ENCODE measurements around the gene CD40.

The CD40 gene

DNA sequence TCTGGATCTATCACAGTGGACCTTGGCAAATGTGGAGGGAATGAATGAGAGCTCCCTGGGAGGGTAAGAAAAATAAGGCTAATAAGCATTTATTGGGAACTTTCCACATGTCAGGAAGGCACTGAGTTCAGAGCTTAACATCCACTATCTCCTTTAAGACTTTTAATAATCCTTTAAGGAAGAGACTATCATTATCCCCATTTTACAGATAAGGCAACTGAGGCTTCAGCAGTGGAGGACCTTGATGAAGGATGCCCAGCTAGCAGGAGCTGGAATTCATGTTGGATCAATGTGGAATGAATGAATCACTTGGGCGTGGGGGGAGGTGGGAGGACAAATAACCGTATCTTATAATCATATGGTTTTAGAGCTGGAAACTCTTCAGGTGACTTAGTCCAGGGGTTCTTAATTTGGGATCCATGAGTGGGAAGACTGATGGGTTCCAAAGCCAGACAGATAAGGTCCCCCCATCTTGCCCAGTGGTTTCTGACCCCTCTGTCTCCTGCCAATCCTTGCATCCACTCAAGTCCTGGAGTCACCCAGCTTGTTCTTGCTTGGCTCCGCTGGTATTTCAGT, 54.9 kb downstream of the CD40 start:
- TF ChIP-seq, protein P1, sequence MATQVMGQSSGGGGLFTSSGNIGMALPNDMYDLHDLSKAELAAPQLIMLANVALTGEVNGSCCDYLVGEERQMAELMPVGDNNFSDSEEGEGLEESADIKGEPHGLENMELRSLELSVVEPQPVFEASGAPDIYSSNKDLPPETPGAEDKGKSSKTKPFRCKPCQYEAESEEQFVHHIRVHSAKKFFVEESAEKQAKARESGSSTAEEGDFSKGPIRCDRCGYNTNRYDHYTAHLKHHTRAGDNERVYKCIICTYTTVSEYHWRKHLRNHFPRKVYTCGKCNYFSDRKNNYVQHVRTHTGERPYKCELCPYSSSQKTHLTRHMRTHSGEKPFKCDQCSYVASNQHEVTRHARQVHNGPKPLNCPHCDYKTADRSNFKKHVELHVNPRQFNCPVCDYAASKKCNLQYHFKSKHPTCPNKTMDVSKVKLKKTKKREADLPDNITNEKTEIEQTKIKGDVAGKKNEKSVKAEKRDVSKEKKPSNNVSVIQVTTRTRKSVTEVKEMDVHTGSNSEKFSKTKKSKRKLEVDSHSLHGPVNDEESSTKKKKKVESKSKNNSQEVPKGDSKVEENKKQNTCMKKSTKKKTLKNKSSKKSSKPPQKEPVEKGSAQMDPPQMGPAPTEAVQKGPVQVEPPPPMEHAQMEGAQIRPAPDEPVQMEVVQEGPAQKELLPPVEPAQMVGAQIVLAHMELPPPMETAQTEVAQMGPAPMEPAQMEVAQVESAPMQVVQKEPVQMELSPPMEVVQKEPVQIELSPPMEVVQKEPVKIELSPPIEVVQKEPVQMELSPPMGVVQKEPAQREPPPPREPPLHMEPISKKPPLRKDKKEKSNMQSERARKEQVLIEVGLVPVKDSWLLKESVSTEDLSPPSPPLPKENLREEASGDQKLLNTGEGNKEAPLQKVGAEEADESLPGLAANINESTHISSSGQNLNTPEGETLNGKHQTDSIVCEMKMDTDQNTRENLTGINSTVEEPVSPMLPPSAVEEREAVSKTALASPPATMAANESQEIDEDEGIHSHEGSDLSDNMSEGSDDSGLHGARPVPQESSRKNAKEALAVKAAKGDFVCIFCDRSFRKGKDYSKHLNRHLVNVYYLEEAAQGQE (IDR thresholded peaks at IDR 0.05; ENCODE audit: insufficient read depth in 1 of 2, low read depth in 2 of 2, low read length in 2 of 2) = no peak
- no peak for TF ChIP-seq TAF1 (IDR thresholded peaks at IDR 0.05; ENCODE audit: borderline replicate concordance, insufficient read depth, low read length)

DNA sequence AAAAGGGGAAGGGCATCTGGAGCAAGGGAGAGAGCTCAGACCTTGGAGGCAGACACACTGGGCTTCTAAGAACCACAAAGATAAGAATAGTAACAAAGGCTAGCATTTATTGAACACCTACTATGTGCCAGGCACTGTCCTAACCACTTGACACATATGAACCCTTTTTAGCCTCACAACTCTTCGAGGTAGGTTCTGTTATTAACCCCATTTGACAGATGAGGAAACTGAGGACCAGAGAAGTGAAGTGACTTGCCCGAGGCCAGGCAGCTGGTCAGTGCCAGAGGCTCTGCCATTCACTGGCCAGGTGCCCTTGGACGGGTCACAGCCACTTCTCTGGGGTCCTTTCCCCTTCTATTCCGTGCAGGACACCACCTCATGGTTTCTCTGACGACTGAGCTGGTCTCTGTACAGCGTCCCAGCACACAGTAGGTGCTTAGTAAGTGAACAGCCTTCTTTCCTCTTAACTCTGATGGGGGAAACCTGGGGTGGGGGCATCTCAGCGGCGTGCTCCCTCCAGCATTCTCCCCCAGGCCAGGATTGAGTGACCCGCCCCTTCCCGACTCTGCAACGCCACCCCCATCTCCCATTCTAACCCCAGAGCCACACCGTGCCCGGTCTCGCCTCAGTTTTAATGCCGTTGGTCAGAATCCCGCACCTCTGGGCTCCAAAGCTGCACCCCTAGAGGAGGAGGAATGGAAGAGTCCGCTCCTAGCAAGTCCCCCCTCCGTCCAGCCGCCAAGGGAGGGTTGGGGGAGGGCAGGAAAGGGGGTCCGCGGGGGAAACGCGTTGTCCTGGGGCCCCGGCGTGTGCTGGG, 55.7 kb downstream of the CD40 start:
- TF ChIP-seq, protein P1 (IDR thresholded peaks at IDR 0.05; ENCODE audit: insufficient read depth in 1 of 2, low read depth in 2 of 2, low read length in 2 of 2) = no peak
- TF ChIP-seq SIN3A (IDR thresholded peaks at IDR 0.05; ENCODE audit: borderline replicate concordance, insufficient read depth, low read length) (no peak), TAF1 (IDR thresholded peaks at IDR 0.05; ENCODE audit: borderline replicate concordance, insufficient read depth, low read length) (no peak), FOXP2 (optimal IDR thresholded peaks at IDR 0.05; ENCODE audit: borderline replicate concordance, extremely low read depth, extremely low read length, insufficient read depth) (no peak), POLR2AphosphoS5 (IDR thresholded peaks at IDR 0.05; ENCODE audit: low read depth, low read length) (no peak)

DNA sequence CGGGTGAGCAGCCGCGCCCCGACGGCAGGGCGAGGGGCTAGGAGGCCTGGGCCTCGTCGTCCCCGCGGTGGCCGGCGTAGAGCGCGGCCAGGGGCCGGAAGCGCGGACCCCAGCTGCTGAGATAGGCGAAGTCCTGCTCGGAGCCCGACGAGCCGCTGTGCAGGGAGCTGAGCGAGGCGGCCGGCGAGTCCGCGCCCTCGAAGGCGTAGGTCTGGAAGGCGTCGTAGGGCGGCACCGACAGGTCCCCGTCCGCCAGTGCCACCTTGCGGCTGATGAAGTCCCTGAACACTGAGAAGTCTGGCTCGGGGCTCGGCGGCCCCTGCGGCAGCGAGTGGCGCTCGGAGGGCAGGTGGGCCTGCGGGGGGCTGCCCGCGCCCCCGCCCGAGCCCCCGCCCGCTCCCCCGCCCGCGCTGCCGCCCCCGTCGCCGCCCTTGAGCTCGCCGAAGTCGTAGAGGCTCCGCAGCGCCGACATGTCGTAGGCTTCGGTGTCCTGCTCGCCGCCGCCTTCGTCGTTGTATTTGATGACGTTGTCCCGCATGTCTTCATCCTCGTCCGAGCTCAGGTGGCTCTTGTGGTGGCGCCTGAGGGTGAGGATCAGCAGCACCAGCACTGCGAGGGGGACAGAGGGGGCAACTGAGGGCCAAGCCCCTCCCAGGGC, 56.5 kb downstream of the CD40 start:
- TF ChIP-seq TAF1 (IDR thresholded peaks at IDR 0.05; ENCODE audit: borderline replicate concordance, insufficient read depth, low read length) (no peak), SIN3A (IDR thresholded peaks at IDR 0.05; ENCODE audit: borderline replicate concordance, insufficient read depth, low read length) (no peak), POLR2AphosphoS5 (IDR thresholded peaks at IDR 0.05; ENCODE audit: low read depth, low read length) (no peak)
- TF ChIP-seq, protein P1 (IDR thresholded peaks at IDR 0.05; ENCODE audit: insufficient read depth in 1 of 2, low read depth in 2 of 2, low read length in 2 of 2) = no peak

DNA sequence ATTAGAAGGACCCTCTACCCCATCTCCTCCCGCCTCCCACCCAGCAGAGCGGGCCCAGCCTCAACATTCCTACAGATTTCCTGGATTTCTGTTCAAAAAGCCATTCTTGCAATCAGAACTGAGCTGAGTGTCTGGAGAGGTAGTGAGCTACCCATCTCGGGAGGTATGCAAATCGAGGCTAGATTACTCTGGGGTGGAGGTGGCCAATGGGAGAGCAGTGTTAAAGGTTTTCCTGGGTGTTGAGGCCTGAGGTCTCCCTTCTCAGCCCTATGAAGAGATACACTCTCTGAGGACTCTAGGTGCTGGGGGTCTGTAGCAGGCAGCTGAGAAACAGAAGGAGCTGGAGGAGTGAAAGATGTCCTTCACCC, 57.0 kb downstream of the CD40 start:
- TF ChIP-seq, protein P1 (IDR thresholded peaks at IDR 0.05; ENCODE audit: insufficient read depth in 1 of 2, low read depth in 2 of 2, low read length in 2 of 2) = no peak
- TF ChIP-seq TAF1 (IDR thresholded peaks at IDR 0.05; ENCODE audit: borderline replicate concordance, insufficient read depth, low read length) (no peak), POLR2AphosphoS5 (IDR thresholded peaks at IDR 0.05; ENCODE audit: low read depth, low read length) (no peak), FOXP2 (optimal IDR thresholded peaks at IDR 0.05; ENCODE audit: borderline replicate concordance, extremely low read depth, extremely low read length, insufficient read depth) (no peak), SIN3A (IDR thresholded peaks at IDR 0.05; ENCODE audit: borderline replicate concordance, insufficient read depth, low read length) (no peak)
